GM19351 (cell line): ENCODE results near the gene GABRB1.

Experiments used
- ATAC-seq: cut with Tn5 transposase; IDR thresholded peaks from one replicate; pipeline ENCODE4 v1.9.1; 2021; ENCODE audit warnings: mild to moderate bottlenecking, moderate library complexity; ENCODE audit not compliant: unreplicated experiment

Gene GABRB1

DNA sequence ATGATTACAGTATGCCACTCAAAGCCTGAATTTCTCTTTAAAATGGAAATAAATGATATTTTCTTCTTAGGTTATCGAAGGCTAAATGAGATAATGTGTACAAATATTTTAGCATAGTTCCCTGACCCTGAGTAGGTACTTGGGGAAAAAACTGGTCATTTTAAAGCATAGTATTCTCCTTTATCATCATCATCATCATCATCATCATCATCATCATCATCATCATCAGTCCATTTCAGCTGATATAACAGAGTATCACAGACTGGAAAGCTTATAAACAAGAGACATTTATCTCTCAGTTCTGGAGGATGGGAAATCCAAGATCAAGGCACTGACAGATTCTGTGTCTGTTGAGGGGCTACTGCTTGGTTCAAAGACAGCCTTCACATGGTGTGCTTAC, 13.9 kb downstream of the GABRB1 start:
- ATAC-seq: no peak

DNA sequence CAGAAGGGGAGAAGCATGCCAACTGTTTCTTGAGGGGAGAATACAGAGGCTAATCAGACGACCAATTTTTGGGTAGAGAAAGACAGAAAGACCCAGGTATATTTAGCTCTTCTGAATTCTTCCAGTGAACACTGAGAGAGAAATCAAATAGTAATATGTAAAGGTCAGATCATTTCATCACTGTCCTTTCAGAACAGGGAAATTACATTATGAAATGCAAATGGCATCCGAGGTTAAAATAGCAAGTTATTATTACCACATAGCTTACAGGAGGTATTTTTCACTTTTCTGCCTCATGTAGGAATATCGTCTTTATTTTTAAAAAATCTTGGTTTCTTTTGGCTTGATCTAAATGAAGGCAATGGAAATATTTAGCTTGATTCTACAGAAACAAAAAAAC, 18.0 kb downstream of the GABRB1 start:
- ATAC-seq: no peak

DNA sequence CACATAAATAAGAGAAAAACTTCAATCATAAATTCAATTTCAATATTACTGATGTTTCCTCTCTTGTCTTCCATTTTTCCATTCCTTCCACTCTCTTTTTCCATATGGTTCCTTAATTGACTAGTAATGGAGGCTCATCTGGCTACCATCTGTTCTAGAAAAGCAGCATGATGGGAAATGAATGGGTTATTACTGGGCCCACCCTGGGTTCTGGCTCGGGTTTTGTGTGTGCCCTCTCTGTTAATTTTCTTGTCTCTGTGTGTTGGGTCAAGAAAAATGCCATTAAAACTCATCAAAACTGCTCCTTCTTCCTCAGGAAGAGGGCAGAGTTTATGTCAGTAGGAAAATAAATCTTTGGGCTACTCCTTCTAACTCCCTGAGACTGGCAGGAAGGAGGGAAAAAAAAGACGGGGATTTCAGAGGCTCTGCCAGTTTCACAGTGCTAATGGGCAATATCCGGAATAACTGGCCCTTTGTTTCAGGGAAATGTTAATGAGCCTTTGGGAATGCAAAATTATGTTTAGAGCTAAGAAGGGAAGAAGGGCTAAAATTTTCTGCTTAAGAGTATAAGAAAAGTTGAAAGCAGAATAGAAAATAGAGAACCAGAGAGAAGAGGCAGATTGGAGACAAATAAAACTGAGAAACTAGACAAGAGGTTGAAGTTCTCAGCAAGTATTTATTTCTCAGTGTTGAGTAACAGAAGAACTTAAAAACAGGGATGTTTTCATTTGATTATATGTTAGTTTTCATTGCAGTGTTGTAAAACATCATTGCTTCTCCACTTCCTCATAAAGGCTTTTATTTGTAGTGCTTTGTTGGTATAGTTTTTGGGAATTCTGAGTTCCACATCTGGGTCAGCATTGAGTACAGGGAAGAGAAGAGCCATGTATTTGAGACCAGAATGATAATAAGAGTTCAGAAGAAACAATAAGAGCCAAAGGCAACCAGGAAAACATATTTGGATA, 19.7 kb downstream of the GABRB1 start:
- ATAC-seq: no peak

DNA sequence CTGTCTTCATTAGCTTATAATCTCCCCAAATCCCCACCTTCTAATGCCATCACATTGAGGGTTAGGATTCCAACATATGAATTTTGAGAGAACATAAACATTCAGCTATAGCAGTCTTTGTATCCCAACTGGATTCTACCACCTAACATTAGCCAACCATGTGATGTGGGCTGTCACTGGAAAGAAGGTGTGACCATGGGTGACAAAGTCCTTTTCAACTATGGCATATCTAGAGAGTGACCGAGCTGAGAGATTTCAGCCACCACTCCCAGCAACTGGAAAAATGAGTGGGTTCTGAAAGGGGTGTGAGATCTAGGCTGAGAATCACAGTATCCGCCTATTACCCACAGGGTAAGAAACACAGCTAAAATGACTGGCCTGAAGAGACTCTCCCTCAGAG, 22.1 kb downstream of the GABRB1 start:
- no peak for ATAC-seq

DNA sequence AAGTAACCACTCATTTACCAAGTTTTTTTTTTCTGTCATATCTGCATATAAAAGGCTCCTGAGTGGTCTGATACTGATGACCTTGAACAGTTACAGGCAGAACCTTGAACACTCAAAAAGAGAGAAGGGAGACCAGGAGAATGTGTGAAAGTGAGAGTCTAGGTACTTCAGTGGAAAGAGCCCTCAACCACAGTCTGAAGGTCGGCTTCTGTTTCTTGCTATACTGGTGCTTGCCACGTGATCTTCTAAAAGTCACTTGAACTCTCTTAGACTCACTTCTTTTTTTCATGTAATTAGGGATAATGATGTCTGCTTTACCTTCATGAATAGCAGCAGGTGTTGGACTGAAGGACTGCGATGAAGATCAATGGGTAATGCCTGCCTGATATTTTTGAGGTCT, 22.8 kb downstream of the GABRB1 start:
- ATAC-seq: no peak

DNA sequence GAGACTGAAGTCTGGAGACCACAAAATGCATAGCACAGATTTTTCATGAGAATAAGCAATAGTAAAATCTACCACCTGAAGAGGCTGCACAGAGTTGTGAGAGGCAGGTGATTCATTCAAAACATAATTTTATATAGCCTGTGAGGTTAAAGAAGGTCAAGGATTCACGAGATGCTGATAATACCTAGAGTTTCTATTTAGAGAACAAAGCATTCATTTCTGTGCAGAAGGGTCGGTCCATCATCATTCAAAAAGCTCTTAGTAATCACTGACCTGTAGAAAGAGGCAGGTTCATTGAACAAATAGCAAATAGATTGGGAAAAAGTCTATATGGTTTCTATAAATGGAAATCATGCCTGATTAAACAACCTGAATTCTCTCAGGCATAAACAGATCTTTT, 26.6 kb downstream of the GABRB1 start:
- no peak for ATAC-seq

DNA sequence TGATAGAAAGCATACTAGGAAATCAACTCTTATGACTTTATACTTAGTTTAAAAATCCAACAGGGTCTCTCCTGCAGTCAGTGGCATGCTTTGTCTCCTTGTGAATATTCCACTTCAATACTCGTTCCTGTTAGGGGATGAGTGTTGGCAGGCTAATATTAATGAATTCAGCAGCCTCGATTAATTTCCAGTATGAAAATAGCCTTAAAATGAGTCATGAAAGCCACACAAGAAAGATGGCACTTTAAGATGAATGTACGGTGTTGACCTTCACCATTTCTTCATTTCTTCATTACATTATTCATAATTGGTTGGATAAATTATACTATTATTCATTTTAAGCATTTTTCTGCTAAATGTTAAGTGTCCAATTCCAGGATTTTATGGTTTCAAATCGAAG, 29.2 kb downstream of the GABRB1 start:
- no peak for ATAC-seq

DNA sequence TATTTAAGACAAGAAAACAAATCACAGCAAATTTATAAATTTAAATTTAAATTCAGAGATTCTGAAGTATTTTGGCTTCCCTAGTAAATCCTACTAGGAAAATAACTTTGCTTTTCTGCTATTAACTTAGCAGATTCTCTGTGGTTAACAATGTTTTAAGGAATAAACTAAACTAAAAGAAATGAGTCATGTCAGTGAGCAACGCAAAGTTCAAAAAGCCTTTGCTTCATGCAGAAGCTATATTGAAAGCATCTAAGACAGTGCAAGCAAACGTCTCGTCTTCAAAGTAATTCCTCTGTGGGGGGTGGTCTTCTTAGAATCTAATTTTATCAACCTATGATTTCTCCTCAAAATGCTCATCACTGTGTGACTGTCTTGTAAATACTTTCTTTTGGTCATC, 30.1 kb downstream of the GABRB1 start:
- no peak for ATAC-seq

DNA sequence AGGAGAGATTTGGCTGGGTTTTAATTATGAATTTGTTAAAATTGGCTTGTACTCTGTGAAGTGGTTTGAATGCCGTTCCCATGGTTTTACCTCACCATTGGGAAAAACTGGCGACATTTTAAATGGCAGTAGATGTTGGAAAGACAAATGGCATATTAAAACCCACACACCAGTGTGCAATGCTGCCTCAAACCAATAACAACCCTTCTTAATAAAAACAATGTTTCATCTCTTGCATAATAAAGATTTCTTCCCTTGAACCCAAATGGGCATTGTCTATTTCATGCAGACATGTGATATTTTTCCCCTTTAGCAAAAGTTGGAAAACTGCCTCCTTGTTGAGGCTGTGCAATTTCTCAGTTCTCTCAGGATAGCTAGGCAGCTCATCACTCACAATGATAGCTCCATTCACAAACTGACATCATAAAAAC, 33.7 kb downstream of the GABRB1 start:
- no peak for ATAC-seq

DNA sequence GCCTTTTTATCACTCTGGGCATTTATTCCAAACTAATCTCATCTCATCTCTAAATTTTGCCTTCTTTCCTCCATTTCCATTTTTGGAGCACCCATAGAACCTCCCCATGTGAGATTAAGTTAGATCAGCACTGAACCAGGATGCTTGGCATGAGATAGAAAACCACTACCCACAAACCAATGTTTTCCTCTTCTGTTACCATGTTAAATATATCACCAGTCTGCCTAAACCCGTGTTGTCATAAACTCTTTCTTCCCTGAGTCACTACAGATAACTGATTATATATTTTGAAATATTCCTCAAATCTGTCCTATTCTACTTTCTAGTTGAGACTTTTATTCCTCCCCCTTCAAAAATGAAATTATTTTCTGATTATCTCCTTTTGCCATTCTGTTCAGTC, 37.6 kb downstream of the GABRB1 start:
- no peak for ATAC-seq

DNA sequence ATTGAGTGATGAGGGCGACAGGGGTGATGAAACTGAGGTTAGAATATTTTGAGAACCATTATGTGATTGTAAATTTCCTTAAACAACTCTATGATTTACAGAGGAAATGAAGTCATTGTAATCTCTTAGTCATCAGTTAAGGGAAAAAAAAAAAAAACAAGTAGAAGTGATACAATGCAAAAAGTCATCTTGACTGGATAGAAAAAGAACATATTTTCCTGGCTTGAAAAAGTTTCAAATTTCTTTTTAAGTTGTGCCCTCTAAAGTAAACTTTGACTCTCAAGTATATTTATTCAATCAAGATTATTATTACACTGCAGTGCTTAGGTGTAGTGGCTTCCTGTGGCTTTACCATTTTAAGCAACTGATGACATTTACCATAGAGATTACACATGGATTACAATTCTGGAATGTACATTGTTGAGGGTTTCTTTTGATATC, 40.6 kb downstream of the GABRB1 start:
- ATAC-seq: no peak

DNA sequence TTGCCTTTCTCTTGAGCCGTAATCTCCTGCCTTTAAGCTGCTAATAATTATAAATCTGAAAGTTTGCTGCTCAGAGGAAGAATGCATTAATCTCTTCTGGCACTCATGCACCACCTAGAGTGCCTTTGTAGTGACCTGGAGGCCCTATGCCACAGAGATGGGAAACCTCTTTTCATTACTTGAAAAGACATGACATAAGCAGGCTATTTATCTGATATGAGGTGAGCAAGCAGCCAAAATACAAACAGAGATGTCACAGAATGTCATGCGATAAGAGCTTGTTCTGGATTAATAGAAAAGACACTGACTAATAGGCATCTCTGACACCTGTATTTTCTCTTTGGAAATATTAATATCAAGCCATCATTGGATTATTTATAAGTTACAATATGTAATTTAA, 42.3 kb downstream of the GABRB1 start:
- no peak for ATAC-seq

DNA sequence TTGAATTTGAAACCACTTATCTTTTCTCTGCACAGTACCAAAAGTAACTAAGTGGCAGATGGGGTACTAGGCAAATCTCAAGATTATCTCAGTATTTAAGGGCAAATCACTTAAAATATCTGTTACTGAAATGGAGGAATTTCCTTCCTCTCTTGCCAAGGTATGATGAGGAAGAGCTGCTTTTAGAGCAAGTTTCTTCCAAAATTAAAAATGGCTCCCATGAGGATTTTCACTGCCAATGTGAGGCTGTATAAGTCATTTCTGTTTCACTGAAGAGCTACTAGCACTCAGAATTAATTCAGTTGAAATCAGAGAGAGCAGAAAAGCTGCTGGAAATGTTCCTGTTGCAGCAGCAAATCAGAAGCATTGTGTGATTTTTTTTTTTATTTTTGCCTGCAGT, 43.4 kb downstream of the GABRB1 start:
- ATAC-seq: no peak

DNA sequence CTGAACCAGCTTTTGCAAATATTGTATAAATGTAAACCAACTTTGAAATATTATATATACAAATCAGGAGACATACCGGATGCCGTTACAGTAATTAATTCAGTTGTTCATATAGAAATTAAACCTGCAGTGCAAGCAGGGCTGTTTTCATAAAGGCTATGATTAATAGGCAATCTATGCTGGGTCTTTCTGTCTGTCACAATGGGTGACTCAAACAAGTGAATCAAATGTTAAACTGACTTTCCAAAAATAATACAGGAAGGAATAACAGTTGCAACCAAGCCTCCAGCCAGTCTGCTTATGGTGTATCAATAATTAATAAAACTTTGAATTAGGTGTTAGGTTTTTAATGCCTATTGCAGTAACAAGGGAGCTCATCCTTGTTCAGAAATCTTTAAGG, 43.9 kb downstream of the GABRB1 start:
- ATAC-seq: no peak

DNA sequence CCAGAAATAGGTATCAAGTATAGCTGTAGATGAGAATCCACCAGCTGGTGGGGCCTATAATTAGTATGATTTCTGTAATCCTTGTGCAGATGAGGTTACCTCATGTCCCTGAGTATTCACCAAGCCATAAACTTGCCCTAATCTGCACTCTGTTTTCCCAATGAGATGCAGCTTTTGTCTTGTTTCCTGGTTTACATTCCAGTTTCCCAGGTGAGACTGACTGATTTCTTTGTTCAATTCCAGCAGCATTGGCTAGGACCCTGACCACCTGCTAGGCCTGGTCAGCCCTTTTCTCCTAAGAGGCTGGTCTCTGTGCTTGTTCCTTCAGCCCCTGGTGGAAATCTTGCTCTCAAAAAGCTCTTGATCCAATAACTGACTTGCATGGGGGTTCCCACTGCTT, 44.6 kb downstream of the GABRB1 start:
- ATAC-seq: no peak

DNA sequence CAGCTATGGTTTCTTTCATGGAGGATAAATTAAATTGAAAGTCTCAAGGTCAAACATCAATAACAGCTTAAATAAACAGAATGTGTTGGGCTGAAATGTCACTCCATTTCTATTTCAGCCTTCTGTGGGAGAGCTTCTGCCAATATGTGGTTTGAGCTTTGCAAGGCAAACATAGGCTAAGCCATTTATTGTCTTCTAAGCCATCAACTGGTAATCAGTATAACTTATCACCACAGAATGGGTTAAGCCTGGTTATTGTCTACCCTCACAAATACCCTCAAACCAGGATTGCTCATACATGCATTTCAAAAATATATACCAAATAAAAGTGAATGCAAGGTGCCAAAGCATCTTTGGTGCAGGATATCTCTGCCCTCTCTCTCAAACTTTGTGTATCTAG, 52.7 kb downstream of the GABRB1 start:
- no peak for ATAC-seq

DNA sequence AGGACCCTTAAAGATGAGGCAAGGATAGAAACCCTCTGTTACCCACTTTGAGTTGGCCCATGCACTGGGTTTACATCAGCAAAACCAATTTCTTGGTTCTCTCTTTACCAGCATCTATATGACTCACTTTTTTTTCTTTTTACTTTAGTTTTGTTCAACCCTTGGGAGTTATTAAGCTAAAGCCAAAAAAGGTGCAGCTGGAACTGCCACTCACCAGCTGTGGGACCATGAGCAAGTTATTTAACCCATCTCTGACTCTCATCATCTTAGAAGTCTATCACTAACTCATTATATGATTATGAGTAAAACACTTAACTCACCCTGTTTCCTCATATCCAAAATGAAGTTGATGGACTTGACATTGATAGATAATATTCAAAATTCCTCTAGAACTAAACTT, 53.4 kb downstream of the GABRB1 start:
- ATAC-seq: no peak

DNA sequence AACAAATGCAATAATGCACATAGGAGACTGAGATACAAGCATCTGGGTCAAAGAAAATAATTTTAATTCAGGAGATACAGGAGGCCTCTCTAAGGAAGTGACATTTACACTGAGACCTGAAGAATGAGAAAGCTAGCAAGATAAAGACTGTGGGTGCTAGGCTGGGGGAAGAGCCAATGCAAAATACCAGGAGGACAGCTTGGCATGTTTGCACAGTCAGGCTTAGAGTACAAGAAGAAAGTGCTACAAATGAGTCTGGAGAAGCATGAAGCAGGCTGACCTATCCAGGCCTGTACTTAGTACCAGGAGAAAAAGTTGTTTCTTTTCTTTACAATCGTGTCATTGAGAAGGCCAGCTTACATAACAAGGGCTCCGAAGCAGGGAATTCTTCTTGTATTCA, 56.9 kb downstream of the GABRB1 start:
- no peak for ATAC-seq

DNA sequence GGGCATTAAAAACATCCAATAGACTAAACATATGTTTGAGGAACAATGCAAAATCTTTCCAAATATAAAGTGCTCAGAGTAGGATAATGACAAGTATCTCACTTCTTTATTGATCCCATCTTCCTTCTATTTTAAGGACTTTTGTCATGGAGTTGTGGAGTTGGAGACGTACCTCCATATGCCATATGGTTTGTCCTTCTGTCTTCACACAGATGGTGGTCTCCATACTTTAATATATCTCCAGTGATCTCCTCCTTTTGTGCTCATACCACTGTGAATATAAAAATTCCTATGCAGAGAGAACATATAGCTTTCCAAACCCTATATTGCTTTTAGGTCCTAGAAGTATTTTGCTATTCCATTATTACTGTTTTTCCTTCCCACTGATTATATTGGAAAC, 64.5 kb downstream of the GABRB1 start:
- ATAC-seq: no peak

DNA sequence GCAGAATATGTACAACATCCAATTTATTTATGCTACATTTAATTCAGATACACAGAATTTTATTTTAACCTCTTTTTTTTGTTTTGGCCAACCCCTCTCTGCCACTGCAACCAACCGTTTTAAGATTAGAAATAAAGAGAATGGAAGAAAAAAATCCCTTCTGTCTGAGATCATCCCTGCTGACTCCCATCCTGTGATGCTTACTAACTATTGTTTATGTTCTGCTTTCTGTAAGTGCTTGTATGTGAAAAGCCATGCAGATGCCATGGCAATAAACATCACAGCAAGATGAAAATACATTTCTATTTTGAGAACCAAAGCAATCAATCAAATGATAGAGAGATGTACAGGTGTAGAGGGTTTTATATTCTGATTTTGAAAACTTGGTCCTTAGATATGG, 70.1 kb downstream of the GABRB1 start:
- no peak for ATAC-seq

DNA sequence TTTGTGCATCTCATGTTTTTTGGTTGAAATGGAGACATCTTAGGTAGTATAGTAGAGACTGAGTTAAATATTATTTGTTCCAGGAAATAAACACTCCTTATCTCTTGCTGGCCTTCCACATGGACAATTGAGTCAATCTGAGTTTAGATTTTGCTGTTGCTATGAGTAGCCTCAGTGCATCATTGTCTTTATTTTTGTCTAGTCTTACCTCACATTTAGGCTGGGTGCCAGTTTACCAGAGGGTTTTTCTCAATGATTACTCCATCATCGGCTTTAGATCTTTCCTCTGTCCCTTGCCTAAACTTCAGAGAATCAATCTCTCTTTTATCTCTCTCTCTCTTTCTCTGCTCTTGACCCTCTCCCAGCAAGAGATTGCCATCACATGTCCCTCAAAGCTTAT, 73.6 kb downstream of the GABRB1 start:
- ATAC-seq: no peak

DNA sequence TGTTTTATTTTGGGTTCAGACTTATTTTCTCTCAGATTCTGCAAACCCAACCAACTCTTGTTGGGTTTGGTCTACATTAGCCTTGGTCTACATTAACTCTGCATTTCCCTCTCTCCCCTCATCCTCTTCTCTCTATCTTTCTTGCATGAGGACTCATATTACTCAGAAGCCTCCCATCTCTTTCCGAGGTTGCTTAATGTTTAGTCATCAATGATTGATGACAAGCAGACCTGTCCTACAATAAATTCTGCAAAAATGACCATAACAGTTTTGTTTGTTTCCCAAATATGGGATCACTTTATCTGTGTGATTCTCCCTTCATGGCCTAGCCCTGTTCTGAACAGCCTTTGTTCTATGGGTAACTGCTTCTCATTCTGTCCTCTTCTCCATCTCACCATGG, 75.2 kb downstream of the GABRB1 start:
- ATAC-seq: no peak

DNA sequence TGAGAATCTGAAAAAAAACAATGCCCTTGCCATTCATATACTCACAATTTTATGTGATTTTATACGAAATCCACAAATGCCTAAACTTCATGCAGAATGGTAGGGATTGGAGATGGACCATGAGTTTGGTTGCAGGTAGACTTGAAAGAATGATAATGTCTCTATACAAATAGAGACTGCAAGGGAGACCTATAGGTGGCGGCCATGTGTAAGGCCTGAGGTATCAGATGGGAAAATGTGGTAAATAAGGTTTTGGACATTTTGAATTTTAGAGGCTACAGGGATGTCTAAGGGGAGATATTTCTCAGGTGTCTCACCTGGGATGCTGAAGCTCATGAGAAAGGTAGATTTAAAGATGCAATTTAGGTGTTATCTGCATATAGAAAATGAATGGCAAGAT, 78.0 kb downstream of the GABRB1 start:
- ATAC-seq: no peak
